CD4-positive, alpha-beta T cell treated with Interleukin-17A for 4 hours (primary cell): ENCODE results near the gene IL17RD.

Experiments
- DNase-seq: peaks from one replicate; pipeline ENCODE4 v3.0.0-alpha.2; 2020; ENCODE audit warnings: mixed read lengths

The IL17RD gene

DNA sequence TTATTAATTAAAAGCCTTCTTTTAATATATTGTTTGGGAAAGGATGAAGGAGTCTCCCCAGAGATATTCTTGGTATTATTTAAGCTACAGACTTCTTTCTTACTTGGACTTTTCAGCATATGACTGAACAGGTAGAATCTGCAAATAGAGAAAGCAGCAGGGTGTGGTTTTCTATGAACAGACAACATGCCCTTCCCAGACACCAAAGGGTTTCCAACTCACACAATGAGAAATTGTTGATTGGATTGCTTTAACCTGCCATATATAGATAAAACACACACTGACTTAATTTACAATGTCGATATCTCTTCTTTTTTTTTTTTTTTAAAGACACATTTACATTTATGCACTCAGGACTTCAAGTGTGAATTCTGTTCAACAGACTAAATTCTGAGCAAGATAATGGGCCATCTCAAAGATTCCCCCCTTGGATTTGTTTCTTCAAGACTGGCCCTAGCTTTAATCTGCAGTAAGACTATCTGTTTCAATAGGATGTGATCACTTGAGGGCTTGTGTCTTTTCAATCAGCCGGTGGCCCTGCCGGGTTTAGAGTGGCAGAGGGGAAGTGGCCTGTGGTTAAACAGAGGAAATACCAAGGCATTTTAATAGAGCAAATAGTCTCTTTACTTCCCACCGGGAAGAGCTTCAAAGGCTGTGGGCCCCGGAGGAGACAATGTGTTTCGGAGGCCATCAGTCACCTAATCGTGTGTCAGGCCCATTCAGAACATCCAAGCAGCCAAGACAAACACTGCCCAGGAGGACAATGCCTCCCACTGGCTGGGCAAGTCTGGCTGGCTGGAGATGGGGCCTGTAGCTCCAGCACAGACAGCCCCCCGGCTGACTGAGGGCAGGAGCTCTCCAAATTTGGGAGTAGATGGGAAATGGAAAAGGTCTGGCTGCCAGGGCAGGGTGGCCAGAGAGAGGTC lies 6.1 kb downstream of the IL17RD start:
- DNase-seq, result no peak

DNA sequence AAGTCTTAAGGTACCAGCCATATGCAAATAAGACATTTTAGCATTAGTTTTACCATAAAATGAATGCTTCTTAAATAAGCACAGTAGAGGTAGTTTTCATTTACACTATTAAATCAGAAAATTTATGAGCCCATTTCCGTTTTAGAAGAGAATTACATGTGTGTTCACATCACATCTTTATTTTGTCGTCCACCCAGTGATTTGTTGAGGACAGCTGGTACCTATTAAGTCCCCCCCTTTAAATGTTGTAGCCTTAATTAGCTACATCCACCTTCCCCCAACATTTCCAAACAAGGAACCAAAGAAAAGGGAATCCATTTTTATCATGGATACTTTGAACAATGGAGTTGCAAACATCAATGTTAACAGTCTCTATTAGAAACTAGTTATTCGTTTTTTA lies 6.8 kb downstream of the IL17RD start:
- no peak for DNase-seq

DNA sequence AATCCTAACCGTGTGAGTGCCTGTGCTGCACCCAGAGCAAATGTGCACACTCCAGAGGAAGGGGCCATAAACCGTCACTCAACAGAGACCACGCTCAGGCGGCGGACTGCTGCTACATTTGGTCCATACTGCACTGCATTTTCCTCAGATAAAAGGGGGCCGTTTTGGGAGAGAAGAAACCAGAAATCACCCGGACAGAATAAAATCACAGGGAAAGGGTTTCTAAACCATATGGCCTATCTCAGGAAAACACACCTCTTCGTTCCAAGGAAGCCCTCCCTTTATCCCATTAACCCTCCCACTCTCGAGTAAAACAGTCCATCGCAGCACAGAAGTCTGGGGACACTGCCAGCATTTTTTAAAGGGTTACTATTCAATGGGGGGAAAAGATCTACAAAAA lies 7.6 kb downstream of the IL17RD start:
- DNase-seq, result no peak

DNA sequence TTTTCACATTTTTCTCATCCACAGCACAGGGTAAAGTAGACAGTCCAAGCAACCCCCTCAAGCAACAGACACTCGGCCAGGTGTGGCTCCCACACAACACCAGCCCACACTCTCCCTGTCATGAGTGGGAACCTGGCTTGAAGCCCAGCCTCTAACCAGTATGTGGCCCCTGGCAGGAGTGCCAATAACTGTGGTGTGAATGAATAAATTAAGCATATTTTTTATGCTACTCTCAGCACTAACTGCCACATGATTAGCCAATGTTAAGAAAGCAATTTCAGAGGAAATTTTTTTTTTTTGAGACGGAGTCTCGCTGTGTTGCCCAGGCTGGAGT lies 9.9 kb downstream of the IL17RD start:
- no peak for DNase-seq

DNA sequence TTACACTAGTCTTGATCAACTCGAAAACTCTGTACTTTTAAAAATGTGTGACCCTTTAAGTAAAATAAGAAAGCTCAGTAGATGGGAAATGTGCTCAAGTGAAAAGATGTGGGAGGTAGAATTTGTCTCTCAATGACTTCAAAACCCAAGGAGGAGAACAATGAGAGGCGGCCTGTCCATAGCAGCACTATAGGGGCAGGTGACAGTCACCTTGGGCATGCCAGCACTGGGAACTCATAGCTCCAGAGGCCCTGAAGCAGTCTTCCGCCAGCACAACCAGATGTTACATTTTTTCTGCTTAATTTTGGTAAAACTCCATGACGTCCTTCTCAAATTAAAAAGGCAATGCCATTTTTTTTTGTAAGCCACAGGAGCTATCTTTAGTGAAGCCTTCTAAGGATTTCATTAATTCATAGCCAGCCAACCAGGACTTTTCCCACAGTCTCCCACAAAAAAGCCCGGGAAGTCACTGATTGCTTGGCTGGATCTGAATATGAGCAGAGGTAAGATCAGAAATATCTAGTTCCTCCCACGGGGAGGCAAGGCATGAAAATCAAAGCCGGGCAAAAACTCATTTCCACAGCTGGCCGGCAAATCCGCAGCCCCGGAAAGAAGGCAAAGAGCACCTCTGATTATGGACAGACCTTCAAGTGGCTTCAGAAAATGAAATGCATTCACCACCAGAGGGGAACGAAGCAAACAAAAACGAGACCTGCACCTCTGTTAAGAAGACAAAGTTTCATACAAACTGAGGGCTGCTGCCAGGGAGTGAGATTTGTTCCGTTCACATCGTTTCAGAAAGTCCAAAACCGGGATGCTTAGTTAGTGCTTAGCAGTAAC lies 10.5 kb downstream of the IL17RD start:
- DNase-seq, result no peak

DNA sequence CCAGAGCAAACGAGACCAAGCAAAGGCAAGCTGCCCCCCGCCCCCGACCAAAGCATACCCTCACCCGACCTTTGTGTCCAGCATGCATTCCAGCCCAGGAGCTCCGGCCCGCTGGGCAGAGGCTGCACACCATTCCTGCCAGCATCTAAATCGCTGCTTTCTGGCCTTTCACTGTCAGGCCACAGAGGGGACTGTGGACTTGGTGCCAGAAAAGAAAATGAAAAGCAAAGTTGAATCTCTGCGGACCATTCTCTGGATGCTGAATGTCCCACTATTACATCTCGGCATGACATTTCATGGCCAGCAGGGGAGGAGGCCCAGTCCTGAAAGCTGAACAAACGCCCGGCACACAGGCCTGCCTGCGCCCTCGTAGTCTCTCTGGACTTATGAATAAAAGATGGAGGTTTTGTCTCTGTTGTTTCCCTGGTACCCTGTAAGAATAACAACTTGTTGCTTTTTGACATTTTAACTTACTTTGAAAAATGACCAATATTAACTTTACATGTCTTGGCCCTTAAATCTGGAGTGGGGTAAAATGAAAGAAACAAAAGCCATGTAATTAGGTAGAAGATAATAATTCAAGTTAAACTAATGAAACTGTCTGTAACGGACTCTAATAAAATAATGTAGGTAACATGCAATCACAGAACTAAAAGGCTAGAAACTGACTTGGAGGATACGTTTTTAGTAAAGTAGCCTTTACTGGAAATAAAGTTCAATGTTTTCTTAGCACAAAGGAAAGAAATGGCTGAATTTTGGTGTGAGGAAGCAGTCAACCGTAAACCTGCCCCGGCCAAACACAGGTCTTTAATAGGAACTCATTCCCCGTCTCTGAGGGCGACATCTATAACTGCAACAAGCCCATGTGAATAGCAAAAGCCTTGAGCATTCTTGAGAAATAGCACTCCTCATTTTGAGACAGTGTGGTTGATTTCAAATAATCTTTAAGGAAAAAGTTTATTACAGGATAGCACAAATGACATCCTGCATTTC lies 12.7 kb downstream of the IL17RD start:
- no peak for DNase-seq

DNA sequence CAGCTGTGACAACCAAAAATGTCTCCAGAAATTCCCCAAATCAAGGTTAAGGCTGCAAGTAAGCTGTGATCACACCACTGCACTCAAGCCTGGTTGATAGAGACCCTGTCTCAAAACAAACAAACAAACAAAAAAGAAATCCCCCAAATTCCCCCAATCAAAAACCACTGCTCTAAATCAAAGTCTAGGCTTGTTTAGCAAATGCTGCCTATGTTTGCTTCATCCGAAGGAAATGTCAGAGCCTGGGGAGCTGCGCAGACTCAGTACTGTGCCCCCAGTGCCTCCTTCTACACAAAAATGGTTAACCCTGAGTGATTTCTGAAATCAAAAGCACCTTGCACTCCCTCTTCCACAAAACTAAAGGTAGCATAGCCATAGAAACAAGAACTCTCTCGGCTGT lies 13.4 kb downstream of the IL17RD start:
- DNase-seq, result no peak

DNA sequence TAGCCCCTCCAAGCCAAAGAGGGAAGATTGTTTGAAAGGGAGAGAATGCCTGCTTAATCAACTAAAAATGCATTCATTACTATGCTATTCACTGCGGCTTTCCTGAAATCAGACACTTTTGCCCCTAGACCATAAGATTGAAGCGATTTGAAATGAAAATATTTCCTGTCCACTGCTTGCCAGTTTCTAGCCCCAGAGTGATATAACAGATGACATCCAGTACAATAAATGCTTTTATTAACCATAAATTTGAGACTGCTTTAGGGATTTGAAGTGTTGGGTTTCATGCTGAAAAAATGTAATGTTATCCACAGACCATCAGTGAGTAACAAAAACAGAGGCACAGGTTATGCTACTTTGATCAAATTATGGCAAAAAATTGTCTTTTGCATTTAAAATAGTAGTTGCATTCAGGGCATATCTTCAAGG lies 14.1 kb downstream of the IL17RD start:
- no peak for DNase-seq

DNA sequence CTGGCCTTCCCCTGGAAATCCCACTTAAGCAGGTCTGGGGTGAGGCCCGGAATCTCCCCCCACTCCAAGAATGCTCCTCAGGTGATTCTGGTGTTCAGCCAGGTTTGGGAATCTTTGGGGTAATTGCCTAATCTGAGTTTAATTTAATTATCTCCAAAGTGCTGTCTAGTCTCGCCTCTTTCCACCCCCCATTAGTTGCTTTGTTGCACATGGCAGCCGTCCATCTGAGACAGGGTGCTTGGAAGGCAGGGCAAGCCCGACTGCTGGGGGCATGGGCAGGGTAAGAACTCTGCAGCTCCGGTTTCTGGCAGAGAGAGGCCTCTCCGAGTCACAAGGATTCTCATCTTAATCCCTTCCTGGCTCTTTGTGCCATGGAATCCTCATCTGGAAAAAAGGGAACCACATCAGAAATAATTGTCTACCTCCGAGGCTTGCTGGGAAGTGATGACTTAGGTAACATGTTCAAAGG lies 15.0 kb downstream of the IL17RD start:
- no peak for DNase-seq

DNA sequence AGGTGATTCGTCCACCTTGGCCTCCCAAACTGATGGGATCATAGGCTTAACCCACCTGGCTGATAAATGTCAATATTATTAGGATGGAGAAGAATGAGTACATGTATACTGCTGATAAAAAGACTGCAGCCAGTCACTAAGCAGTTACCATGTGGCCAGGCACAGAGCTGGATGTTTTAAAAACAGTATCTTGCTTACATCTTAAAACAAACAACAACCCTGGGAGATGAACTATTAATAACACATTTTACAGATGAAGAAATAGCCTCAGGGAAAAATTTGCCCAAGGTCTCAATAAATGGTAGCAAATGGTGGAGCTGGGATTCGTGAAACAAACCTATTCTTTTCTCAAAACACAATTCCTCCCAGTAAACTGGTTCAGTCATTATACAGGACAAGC lies 18.1 kb downstream of the IL17RD start:
- no peak for DNase-seq

DNA sequence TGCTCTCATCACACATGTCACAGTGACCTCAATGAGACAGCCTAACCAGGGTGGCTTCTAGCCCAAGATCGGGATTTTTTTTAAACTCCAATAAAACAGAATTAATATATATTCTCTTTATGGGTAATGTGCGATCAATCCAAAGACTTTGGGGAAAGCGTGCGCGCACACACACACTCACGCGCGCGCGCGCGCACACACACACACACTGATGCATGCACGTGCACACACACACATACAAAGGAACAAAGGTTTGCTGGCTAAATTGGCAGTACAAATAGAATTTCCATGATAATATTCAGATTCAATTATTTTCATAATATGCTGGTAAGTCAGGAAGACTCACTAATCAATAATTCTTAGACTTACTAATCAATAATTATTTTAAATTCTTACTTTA lies 19.3 kb downstream of the IL17RD start:
- no peak for DNase-seq

DNA sequence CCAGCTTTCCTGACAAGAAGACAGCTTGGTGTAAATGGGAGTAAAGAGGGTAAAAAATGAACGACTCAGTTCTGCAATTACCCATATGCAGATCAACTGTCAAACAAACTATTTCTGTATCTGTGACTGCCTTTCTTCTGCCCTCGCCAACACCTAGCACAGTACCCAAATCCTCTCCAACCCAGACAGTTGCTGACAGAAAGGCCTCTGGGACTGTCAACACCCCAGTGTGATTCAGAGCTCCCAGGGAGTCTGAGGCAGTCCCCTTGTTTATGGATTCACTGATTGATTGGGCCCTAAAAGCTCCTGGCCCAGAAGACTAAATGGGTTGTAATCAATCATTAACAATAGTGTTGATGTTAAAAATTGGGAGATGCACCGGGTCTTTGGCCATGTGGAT lies 20.2 kb downstream of the IL17RD start:
- DNase-seq, result no peak

DNA sequence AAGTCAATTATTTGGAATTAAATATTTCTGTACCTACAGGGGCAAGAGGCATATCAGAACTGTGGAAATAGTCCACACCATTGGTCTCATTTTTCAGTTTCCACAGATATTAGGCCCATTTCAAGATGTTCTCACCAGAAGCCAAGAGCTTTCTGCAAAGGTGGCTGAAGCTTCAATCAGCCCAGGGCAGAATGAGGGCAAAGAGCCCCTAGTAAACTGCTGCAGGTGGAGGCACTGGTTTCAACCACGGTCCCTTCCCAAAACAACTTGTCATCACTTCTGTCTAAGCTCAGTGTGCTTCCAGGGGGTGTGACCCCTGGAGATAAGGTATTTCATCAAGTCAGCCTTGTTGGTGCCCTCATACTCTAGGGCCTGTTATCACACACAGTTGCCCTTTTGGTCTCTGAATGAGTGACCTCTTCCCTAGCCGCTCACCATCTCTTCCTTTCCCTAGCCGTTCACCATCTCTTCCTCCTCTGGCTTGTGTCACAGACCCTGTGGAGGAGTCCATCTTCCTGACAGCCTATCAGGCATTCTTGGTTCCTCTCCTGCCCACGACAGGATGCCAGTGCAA lies 21.2 kb downstream of the IL17RD start:
- no peak for DNase-seq

DNA sequence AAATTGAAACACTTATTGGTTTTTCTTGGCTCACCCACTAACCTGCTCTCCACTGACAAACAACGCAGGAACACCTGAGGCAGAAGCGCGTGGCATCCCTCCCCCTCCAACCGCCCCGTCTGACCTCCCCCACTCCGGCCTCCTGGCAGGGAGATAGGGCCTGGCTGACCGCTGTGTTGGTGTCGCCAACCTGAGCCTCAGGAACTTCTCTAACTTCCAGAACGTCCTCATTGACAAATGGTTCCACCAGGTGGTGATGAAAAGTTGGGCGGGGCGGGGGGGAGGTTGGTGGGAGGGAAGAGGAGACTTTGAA lies 22.8 kb downstream of the IL17RD start:
- no peak for DNase-seq

DNA sequence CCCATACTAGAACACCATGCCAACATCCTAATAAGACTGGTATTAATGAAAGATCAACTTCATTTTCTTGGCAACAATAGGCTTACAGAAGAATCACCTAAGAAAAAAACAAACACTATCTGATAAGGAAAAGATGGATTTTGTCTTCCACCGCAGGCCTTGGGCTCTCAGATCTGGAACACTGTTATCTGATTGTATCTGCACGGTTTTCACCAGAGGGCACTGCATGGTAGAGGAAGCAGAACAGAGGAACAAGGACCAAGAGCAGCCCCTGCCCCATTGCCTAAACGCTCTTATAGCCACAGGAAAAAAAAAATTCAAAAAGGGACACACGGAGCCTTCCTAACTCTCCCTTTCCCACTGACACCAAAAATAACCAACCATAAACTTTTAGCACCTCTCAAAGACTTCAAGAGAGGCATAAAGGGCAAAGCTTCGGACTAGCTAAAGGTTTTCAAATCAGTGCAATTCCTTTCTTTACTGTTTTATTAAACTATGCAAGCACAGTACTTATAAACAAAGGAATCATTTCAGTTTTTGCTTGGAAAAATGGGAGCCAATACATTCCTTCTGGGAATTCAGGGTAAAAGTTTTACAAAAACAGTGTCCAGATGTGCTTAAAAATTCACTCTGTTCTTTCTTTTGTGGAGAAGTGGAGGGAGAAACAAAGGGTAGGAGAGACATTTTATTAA lies 23.3 kb downstream of the IL17RD start:
- DNase-seq, result no peak

DNA sequence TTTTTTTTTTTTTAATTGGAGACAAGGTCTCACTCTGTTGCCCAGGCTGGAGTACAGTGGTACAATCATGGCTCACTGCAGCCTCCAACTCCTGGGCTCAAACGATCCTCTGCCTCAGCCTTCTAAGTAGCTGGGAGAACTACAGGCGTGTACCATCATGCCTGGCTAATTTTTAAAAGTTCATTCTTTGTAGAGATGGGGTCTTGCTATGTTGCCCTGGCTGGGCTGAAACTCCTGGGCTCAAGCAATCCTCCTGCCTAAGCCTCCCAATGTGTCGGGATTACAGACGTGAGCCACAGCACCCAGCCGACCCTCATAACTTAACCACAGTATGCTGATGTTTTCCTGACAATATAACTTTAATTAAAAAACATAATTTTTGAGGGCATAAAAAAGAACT lies 24.3 kb downstream of the IL17RD start:
- no peak for DNase-seq

DNA sequence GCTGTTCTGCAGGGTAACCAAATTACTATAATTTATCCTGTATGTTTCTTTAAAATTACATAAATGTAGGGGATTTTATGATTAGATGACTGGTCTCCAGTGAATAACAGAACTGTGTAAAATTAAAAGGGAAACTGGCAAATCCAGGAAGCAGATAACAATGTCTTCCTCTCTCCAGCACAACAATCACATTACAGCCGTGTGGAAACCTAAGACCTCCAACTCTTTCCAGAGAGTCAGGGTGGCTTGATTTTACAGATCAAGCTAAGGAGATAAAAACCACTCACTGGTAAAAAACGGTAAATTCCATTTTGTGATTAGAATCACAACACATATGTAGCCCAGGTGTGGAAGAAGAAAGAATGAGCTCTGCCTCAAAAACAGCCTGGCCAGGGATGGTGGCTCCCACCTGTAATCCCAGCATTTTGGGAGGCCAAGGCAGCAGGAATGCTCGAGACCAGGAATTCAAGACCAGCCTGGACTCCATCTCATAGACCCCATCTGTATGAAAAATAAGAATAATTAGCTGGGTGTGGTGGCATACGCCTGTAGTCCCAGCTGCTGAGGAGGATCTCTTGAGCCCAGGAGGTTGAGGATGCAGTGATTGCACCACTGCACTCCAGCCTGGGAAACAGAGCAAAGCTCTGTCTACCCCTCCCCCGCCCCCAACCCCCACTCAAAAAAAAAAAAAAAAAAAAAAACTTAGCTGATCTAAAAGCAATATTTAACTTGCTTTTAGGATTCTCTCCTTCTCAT lies 29.0 kb downstream of the IL17RD start:
- DNase-seq, result no peak

DNA sequence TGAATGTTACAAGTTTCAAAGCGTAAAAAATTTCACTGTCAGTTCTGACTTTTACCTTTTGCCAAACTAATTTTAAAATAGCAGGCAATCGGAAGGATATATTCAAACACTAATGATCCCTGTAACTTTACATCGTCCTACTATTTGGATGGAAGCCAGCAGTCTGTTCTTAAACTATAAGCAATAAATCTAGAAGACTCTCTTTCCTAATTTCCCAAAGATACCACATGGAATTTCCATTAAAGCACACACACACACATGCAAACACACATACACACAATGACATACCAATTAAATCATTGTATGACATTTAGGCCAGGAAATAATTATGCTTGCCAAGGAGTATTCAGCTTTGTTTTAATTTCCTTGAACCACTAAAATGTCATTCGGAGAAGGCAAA lies 32.0 kb downstream of the IL17RD start:
- DNase-seq, result no peak

DNA sequence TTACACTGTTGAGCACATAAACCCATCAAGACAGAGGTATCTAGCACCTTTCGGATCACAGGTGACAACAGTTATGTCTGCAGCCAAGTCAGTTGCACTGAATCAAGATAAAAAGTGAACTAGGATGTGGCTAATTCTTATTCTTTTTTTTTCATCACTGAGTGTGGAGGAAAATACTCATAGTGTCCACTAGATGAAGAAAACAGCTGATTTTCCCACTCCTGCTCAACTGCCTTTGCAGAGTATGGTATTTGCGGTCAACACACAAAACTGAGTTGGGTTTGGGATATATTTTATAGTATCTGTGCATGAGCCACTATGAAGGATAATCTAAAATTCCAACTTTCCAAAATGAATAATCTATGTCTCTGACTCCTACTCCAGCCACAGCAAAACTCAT lies 32.5 kb downstream of the IL17RD start:
- DNase-seq, result no peak

DNA sequence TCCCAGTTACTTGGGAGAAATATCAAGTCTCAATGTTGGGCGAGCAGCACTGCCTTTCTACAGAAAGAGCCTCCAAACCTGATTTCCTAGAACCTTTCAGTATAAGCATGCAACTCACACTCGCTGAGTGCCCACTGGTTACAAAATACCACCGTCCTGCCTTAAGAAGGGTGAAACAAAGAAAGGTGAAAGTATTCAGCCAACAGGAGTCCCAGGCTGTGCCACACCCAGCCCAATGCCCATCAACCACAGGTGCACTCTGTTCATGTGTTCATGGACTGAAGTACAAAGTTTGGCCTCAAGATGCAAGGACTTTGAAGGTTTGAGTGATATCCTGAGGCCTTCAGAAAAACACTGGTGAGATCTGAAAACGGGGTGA lies 34.0 kb downstream of the IL17RD start:
- DNase-seq, result no peak

DNA sequence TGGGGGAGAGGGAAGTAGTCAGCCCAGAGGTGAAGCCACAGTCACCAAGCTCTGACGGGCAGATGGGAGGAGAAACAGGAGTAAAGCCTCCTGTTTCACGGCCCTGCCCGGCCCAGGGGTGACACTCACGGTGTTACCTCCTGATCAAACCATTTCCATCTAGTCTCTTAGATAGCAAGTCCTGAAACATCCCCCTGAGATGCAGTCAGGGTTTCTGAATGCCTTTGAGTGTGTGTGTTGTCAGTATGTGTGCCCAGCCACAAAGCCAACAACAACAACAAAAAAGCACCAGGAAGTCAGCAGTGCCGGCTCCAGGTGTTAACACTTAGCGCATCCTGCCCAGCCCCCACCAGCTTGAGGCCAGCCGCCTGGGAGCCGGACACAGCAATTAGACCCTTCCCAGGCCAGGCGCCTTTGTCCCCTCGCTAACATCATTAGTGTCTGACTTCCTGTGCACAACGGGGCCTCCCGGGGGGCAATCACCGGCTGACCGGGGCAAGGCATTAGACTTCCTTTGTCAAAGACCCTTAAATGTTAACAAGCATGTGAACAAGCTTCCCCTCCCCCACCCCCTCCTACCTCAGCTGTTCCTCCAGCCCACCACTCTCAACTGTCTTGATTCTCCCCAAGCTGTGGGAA lies 34.5 kb downstream of the IL17RD start:
- DNase-seq, result no peak
